Muscle of leg (tissue), 11 donors: ENCODE measurements around the gene CCER1. TPM values are rescaled to one million over a fixed set of nuclear protein-coding genes. Genes with fewer than 3 reads are reported as not detected.

Experiments
- DNase-seq: peaks from one replicate; pipeline ENCODE4 v3.0.0; 2013
- H3K27ac ChIP-seq: one replicate; pipeline ENCODE4 v1.5.1; 2013; ENCODE audit warnings: mild to moderate bottlenecking, low read length, control low read depth
- H3K27me3 ChIP-seq: one replicate; pipeline ENCODE4 v1.6.1; 2013; ENCODE audit warnings: low read length; ENCODE audit not compliant: control insufficient read depth, insufficient read depth
- H3K36me3 ChIP-seq: one replicate; pipeline ENCODE4 v1.6.1; 2013; ENCODE audit warnings: low read length; ENCODE audit not compliant: control insufficient read depth, insufficient read depth
- H3K4me1 ChIP-seq: one replicate; pipeline ENCODE4 v1.6.1; 2013; ENCODE audit warnings: low read length; ENCODE audit not compliant: control insufficient read depth, insufficient read depth
- H3K4me3 ChIP-seq: one replicate; pipeline ENCODE4 v1.5.1; 2013; ENCODE audit warnings: low read length, control low read depth
- H3K9me3 ChIP-seq: replicated peaks from 2 replicates; pipeline ENCODE4 v1.6.1; 2013; ENCODE audit warnings: low read depth, low read length; ENCODE audit not compliant: control insufficient read depth
- WGBS: methylation state at CpG from one replicate; pipeline ENCODE4 v1.1.5; 2013; ENCODE audit warnings: missing lambda C conversion rate; ENCODE audit not compliant: insufficient coverage; 5-methylcytosine and 5-hydroxymethylcytosine counted together
- polyA plus RNA-seq, 8 donors: library from polyadenylated mRNA; unstranded; fragments of 120-200 nt; gene quantifications; one replicate each; pipeline versions ENCODE4 v1.2.1 to v1.2.3, GENCODE V29; 2013; ENCODE audit warnings: inconsistent platforms in 1 of 8, low replicate concordance in 1 of 8; ENCODE audit not compliant: insufficient read length in 8 of 8, insufficient read depth in 1 of 8
- total RNA-seq: library from RNA; stranded (reverse); fragments of 120-200 nt; gene quantifications from one replicate; pipeline ENCODE4 v1.2.4, GENCODE V29; 2013

CCER1 gene
- total and polyA plus RNA-seq, 9 donors, result not detected

GRCh38 chr12:90970471-90970870 lies 15.5 kb upstream of the CCER1 start:
- no peaks in the 10 kb centered on the region for H3K9me3 ChIP-seq
- no peaks in the 10 kb centered on the region for H3K4me1 ChIP-seq
- DNase-seq, result no peak
- H3K36me3 ChIP-seq, result no peaks in the 10 kb centered on the region
- no peaks in the 10 kb centered on the region for H3K27me3 ChIP-seq
- no peak overlapping the region for H3K4me3 ChIP-seq
- no peak overlapping the region for H3K27ac ChIP-seq

GRCh38 chr12:90969851-90970250 lies 14.9 kb upstream of the CCER1 start:
- no peak overlapping the region for H3K4me3 ChIP-seq
- H3K4me1 ChIP-seq, result no peaks in the 10 kb centered on the region
- WGBS, result 100% methylated on average over 1 of the region's 2 CpGs
- H3K9me3 ChIP-seq, result no peaks in the 10 kb centered on the region
- no peak overlapping the region for H3K27ac ChIP-seq
- H3K27me3 ChIP-seq, result no peaks in the 10 kb centered on the region
- no peaks in the 10 kb centered on the region for H3K36me3 ChIP-seq
- DNase-seq, result no peak

GRCh38 chr12:90969346-90969745 lies 14.4 kb upstream of the CCER1 start:
- DNase-seq, result no peak
- H3K27ac ChIP-seq, result no peak overlapping the region
- no peaks in the 10 kb centered on the region for H3K27me3 ChIP-seq
- no CpG with 5 or more reads among the region's 1 CpG for whole genome bisulfite sequencing
- H3K4me1 ChIP-seq, result no peaks in the 10 kb centered on the region
- H3K36me3 ChIP-seq, result no peaks in the 10 kb centered on the region
- H3K4me3 ChIP-seq, result no peak overlapping the region
- H3K9me3 ChIP-seq, result no peaks in the 10 kb centered on the region

GRCh38 chr12:90965204-90965603 lies 10.2 kb upstream of the CCER1 start:
- no CpG with 5 or more reads among the region's 2 CpGs for WGBS
- Histone ChIP-seq H3K9me3 (no peaks in the 10 kb centered on the region), H3K27ac (no peak overlapping the region), H3K4me3 (no peak overlapping the region), H3K36me3 (no peaks in the 10 kb centered on the region), H3K4me1 (no peaks in the 10 kb centered on the region), H3K27me3 (no peaks in the 10 kb centered on the region)
- DNase-seq, result no peak

DNA sequence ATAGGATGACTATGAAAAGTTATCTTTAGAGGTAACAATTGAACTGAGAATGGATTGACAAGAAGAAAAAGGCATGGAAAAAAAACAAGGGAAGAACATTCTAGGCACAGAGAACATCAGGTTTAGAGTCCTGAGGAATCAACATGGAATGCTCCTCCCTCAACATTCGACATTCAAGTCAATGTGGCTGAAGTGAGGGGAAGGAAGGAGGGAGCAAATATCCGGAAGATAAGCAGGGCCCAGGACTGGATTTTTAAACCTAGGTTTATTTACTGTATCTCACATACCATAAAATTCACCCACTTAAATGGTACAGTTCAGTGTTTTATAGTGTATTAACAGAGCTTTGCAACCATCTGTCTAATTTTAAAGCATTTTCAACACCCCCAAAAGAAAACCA lies 9.6 kb upstream of the CCER1 start:
- no peak for DNase-seq
- H3K4me3 ChIP-seq, result no peak overlapping the region
- no peaks in the 10 kb centered on the region for H3K27me3 ChIP-seq
- H3K4me1 ChIP-seq, result no peaks in the 10 kb centered on the region
- no CpG with 5 or more reads among the region's 2 CpGs for WGBS
- no peaks in the 10 kb centered on the region for H3K36me3 ChIP-seq
- no peak overlapping the region for H3K27ac ChIP-seq
- H3K9me3 ChIP-seq, result no peaks in the 10 kb centered on the region

DNA sequence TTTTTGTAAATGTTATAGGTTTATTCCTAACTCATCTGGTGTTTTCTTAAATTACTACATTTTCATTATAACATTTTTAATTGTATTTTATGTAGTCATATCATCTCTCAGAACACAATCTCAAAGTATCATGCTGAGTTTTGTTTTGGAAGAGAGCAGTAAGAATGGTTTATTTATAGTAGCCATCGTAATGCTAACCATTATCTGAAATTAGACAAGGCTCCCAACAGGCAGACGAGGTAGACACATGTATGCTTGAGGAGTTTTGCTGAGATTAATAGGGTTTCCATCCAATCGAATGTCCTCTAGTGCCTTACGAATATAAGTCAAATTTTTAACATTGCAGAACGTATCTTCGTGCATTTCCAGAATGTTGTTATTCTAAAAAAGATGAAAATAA lies 9.0 kb upstream of the CCER1 start:
- Histone ChIP-seq H3K4me1 (no peaks in the 10 kb centered on the region), H3K4me3 (no peak overlapping the region), H3K27me3 (no peaks in the 10 kb centered on the region), H3K9me3 (no peaks in the 10 kb centered on the region), H3K36me3 (no peaks in the 10 kb centered on the region), H3K27ac (no peak overlapping the region)
- DNase-seq, result no peak
- no CpG with 5 or more reads among the region's 6 CpGs for WGBS

- H3K4me3 ChIP-seq, result no peak overlapping the region
- H3K4me1 ChIP-seq, result no peaks in the 10 kb centered on the region
- no peaks in the 10 kb centered on the region for H3K36me3 ChIP-seq
- no peak overlapping the region for H3K27ac ChIP-seq
- no peak for DNase-seq
- 80% methylated on average over 1 of the region's 4 CpGs for WGBS
- H3K9me3 ChIP-seq, result no peaks in the 10 kb centered on the region
- no peaks in the 10 kb centered on the region for H3K27me3 ChIP-seq
Measured at GRCh38 chr12:90961154-90961553, 6.2 kb upstream of the CCER1 start.

GRCh38 chr12:90959538-90960139 lies 4.7 kb upstream of the CCER1 start:
- Histone ChIP-seq H3K36me3 (no peaks in the 10 kb centered on the region), H3K4me1 (no peaks in the 10 kb centered on the region), H3K4me3 (no peak overlapping the region), H3K9me3 (no peaks in the 10 kb centered on the region), H3K27ac (no peak overlapping the region), H3K27me3 (no peaks in the 10 kb centered on the region)
- DNase-seq, result peak; percentile 82
- 0% methylated on average over 2 of the region's 4 CpGs for WGBS

DNA sequence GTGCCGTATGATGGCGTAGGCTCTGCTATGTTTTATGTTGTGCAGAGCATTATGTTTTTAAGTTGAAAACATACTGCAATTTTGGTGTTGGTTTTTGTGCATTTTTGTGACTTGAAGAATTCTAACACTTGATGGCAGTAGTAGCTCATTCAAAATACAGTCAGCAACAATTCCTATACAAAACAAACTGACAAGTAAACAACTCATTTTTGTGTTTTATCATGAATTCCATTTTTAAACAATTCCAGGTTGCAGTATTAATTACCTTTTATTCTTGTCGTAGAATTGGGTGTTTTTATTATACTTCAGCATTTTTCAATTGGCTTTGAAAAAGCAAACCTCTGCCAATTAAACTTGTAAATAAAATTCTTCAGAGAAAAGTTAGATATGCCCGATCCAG lies 4.1 kb upstream of the CCER1 start:
- no peaks in the 10 kb centered on the region for H3K36me3 ChIP-seq
- no peak overlapping the region for H3K27ac ChIP-seq
- peak; percentile 61 for DNase-seq
- H3K9me3 ChIP-seq, result no peaks in the 10 kb centered on the region
- H3K27me3 ChIP-seq, result no peaks in the 10 kb centered on the region
- no peak overlapping the region for H3K4me3 ChIP-seq
- no CpG with 5 or more reads among the region's 4 CpGs for WGBS
- H3K4me1 ChIP-seq, result no peaks in the 10 kb centered on the region

DNA sequence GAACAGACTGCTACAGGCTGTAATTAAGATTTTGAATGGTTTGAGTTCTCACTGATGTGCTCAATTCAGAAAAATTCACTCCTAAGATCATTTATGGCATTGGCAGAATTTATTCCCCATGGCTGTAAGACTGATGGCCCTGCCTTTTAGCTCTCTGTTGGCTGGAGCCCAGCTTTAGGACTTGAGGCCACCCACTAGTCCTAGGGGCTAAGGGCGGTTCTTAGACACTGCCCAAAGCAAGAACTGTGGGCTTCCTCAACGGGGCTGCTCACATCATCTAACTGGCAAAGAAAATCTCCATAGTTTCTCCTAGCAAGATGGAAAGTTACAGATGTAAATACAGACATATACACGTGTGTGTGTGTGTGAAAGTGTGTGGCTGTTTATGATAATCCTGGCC lies 3.4 kb upstream of the CCER1 start:
- no CpG with 5 or more reads among the region's 3 CpGs for WGBS
- no peak overlapping the region for H3K4me3 ChIP-seq
- no peaks in the 10 kb centered on the region for H3K36me3 ChIP-seq
- H3K27me3 ChIP-seq, result no peaks in the 10 kb centered on the region
- DNase-seq, result peak; percentile 16
- no peak overlapping the region for H3K27ac ChIP-seq
- H3K4me1 ChIP-seq, result no peaks in the 10 kb centered on the region
- H3K9me3 ChIP-seq, result no peaks in the 10 kb centered on the region

DNA sequence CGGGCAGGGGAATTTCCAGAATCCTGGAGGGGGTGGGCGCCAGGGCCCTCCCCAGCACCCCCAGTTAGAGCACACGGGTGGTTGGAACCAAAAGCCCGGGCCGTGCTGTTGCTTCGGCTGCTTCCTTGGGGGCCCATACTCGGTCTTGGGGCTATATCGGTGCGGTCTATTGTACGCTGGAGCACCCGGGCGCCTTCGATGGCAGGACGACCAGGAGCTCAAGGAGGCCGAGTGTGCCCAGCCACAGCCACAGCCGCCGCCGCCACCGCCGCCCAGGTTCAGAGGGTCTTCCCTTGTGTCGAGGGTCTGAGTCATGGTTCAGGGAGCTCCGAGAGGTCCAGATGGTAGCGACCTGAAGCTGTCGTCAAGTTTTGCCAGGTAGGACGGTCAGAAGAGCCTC lies 548 bp downstream of the CCER1 start:
- 98% methylated on average over 25 of the region's 25 CpGs for WGBS
- no peaks in the 10 kb centered on the region for H3K9me3 ChIP-seq
- H3K4me1 ChIP-seq, result no peaks in the 10 kb centered on the region
- H3K27me3 ChIP-seq, result no peaks in the 10 kb centered on the region
- H3K4me3 ChIP-seq, result no peak overlapping the region
- H3K36me3 ChIP-seq, result no peaks in the 10 kb centered on the region
- no peak overlapping the region for H3K27ac ChIP-seq
- no peak for DNase-seq
